ENCODE measurements around the gene EID3. TPM values are rescaled to one million over a fixed set of nuclear protein-coding genes. Genes with fewer than 3 reads are reported as not detected.

The EID3 gene
- total RNA-seq, 1 donor from 2014 or later: 5.6 TPM

- Mint-ChIP-seq H3K9me3 (no peaks in the 10 kb centered on the region), H3K27me3 (ENCODE audit: low read depth) (no peaks in the 10 kb centered on the region), H3K4me3 (no peak overlapping the region), H3K4me1 (no peaks in the 10 kb centered on the region), H3K36me3 (peaks cover 24% of the 10 kb centered on the region), H3K27ac (no peak overlapping the region)
- TF ChIP-seq CTCF (IDR thresholded peaks at IDR 0.05; ENCODE audit: unreplicated experiment): no peak
- no peak for DNase-seq (ENCODE audit: low spot score in 2 of 2, unreplicated experiment in 2 of 2)
These were observed 46.9 kb downstream of the EID3 start for GRCh38 chr12:104350211-104351056.

GRCh38 chr12:104351057-104351983 lies 47.8 kb downstream of the EID3 start:
- DNase-seq (ENCODE audit: low spot score in 2 of 2, unreplicated experiment in 2 of 2): no peak
- H3K27me3 Mint-ChIP-seq (ENCODE audit: low read depth): no peaks in the 10 kb centered on the region
- no peak overlapping the region for H3K4me3 Mint-ChIP-seq
- no peaks in the 10 kb centered on the region for H3K9me3 Mint-ChIP-seq
- no peak for TF ChIP-seq CTCF (IDR thresholded peaks at IDR 0.05; ENCODE audit: unreplicated experiment)
- H3K36me3 Mint-ChIP-seq: peaks cover 24% of the 10 kb centered on the region
- H3K27ac Mint-ChIP-seq: no peak overlapping the region
- no peaks in the 10 kb centered on the region for H3K4me1 Mint-ChIP-seq

- H3K4me3 Mint-ChIP-seq: no peak overlapping the region
- H3K27me3 Mint-ChIP-seq (ENCODE audit: low read depth): no peaks in the 10 kb centered on the region
- H3K36me3 Mint-ChIP-seq: peaks cover 24% of the 10 kb centered on the region
- no peak for TF ChIP-seq CTCF (IDR thresholded peaks at IDR 0.05; ENCODE audit: unreplicated experiment)
- H3K27ac Mint-ChIP-seq: no peak overlapping the region
- no peaks in the 10 kb centered on the region for H3K4me1 Mint-ChIP-seq
- DNase-seq (ENCODE audit: low spot score in 2 of 2, unreplicated experiment in 2 of 2): no peak
- no peaks in the 10 kb centered on the region for H3K9me3 Mint-ChIP-seq
These were observed 48.7 kb downstream of the EID3 start for GRCh38 chr12:104352106-104352713.

GRCh38 chr12:104353012-104353981 lies 49.8 kb downstream of the EID3 start:
- no peaks in the 10 kb centered on the region for H3K27me3 Mint-ChIP-seq (ENCODE audit: low read depth)
- no peak overlapping the region for H3K4me3 Mint-ChIP-seq
- peaks cover 16% of the 10 kb centered on the region for H3K36me3 Mint-ChIP-seq
- no peak overlapping the region for H3K27ac Mint-ChIP-seq
- no peak for DNase-seq (ENCODE audit: low spot score in 2 of 2, unreplicated experiment in 2 of 2)
- no peaks in the 10 kb centered on the region for H3K4me1 Mint-ChIP-seq
- TF ChIP-seq CTCF (IDR thresholded peaks at IDR 0.05; ENCODE audit: unreplicated experiment): no peak
- no peaks in the 10 kb centered on the region for H3K9me3 Mint-ChIP-seq
